HG03039 (cell line): ENCODE measurements around the gene KMT2D.

Source experiments
- ATAC-seq: cut with Tn5 transposase; IDR thresholded peaks from one replicate; pipeline ENCODE4 v1.9.1; 2021; ENCODE audit warnings: mild to moderate bottlenecking, moderate library complexity; ENCODE audit not compliant: unreplicated experiment

Gene KMT2D, protein sequence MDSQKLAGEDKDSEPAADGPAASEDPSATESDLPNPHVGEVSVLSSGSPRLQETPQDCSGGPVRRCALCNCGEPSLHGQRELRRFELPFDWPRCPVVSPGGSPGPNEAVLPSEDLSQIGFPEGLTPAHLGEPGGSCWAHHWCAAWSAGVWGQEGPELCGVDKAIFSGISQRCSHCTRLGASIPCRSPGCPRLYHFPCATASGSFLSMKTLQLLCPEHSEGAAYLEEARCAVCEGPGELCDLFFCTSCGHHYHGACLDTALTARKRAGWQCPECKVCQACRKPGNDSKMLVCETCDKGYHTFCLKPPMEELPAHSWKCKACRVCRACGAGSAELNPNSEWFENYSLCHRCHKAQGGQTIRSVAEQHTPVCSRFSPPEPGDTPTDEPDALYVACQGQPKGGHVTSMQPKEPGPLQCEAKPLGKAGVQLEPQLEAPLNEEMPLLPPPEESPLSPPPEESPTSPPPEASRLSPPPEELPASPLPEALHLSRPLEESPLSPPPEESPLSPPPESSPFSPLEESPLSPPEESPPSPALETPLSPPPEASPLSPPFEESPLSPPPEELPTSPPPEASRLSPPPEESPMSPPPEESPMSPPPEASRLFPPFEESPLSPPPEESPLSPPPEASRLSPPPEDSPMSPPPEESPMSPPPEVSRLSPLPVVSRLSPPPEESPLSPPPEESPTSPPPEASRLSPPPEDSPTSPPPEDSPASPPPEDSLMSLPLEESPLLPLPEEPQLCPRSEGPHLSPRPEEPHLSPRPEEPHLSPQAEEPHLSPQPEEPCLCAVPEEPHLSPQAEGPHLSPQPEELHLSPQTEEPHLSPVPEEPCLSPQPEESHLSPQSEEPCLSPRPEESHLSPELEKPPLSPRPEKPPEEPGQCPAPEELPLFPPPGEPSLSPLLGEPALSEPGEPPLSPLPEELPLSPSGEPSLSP (N-terminal part only)

DNA sequence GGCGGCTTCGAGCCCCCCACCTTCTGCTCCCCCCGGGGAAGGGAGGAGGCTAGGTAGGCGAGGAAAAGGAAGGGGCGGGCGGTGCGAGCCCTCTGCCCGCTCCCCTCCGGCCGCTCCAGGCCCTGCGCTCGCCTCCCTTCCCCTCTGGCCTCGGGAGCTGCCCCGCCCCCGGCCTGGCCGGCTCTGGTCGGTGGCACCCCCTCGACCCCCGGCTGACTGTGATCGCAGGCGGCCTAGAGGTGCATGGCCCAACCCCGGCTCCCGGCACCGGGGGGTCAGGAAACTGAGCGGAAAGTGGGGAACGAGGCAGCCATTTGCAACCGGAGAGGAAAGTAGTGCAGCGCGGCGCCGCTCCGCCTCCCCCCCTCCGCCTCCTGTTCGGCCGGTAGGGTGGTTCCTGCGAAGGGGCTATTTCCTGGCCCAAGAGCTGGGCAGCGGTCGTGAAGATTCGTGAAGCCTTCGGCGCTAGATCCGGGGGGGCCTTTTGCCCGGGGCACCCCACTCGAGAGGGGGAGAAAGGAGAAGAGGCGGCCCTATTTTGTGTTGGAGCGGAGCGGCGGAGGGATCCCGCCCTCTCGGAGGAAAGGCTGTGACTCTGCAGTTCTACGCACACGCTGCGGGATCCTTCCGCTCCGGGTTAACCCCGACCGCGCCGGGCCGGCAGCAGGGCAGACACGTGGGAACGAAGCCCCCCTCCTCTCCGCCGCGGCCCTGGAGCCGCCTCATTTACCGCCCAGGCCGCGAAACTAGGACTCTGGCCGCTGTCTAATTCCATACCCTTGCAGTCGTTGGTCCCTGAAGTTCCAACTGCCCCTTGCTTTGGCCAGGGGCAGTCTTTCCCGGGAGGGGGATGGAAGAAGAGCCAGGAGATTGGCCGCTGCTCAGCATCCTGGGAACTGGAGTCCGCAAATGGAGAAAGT, at the start of gene KMT2D:
KMT2D (minus strand) TSS at position 558 of the 920 bp plus-strand sequence. CDS start 5,470 bp downstream, outside the sequence.
- ATAC-seq, result no peak

DNA sequence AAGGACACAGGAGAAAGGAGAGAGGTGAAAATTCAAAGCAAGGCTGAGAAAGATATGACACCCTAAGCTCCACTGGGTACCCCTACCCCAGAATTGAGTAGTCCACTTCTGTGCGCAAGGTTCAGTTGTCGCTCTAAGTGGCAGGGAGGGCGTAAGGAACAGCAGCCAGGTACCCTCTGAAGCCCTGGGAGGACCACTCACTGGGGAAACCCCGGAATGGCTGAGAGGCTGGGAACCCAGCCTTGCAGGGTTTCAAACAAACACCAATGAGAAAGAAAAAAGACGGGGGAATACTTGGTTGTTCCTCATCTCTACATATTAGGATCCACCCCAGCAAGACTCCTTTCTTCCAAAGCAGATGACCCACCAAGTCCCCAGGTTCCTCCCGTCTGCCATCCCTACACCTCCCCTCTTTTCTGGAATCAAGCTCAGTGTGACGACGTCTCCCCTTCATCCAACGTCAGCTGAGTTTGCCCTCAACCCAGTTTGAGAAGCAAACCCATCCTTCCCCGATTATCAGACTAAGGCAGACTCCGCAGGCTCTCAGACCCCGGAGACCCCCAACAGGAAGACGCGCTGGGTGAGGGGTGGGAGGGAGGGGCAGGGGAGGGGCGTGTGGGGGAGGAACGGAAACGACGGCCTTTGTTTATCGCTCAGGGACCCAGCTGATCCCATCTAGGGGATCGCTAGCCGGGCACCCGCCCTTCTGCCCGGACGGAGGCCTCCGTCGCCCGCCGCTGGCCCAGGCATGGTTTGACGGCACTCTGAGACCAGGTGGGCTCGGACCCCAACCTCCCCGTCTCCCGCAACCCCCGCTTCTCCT, 49.3 kb upstream of the KMT2D start:
- ATAC-seq, result no peak

DNA sequence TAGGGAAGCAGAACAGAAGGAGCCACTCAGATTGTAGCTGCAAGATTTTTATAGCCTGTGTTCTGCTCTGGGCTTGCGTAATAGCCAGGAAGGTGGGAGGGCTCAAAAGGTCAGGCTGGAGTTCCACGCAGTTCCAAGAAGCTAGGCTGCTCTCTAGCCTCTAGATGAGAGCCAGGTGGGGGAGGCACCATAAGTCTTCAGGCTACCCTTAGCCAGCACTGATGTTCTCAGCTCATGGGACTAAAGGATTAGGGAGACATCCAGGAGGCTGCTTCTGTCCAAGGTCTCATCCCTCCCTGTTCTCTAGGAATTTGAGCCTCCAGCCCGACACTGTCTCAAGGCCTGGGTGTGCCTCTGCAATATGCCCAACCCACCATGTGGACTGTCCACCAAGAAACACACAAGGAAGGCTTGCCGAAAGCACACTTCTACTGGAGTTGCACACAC, 48.4 kb upstream of the KMT2D start:
- no peak for ATAC-seq

DNA sequence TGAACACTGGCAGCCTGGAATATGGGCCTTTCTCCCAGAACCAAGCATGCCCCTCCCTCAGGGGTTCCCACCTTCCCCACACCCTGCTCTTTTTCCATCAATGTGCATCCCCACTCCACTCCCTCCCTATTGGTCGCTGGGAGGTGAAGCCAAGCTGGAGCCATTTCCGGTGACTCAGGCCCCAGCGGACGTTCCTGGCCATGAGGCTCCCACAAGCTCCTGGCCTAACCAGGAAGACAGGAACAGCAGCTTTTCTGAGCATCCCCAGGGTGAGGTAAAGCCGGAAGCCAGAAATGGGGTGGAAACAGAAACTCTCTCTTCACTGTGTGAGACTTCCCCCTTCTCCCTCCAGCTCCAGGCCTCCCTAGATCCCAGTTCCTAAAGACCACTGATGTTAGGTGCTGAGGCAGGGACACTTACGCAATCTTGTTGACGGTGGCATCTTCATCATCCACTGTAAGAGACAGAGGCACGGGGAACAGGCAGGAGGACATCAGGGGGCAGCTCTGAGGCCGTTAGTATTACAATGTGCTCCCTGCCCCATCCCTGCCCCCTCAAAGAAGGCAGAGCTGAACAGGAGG, 45.0 kb upstream of the KMT2D start:
- no peak for ATAC-seq

DNA sequence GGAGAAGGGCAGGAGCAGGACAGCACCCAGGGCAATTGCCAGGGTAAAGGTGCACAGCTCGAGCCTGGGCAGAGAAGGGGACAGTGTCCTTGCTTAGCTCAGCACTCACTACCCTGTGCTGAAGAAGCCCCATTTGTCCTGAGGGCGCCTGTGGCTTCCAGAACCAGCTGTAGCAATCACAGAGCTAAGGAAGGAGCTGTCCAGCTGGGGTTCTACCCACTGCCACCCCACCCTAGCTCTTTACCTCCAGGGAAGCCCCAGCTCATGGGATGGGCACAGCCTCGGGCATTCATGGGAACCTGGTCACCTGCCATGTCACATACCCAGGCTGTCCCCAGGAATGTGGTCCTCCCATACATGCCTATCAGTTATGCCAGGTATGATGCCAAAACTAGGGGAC, 44.2 kb upstream of the KMT2D start:
- no peak for ATAC-seq

DNA sequence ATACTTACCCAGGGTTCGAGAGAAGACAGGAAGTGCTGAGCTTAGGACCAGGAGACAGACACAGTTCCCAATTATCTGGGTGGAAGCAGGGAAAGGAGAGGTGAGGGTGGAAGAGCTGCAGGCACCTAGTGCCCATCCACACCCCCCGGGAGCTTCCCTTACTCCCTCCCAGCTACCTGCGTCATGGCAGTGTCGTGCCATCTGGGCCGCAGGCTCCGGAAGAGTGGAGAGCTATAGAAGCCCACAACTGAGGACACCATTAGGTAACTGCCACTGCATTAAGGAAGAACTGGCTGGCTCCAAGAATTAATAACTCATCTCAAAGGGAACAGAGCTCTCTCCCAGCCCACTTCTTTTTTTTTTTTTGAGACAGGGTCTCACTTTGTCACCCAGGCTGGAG, 39.8 kb upstream of the KMT2D start:
- no peak for ATAC-seq

DNA sequence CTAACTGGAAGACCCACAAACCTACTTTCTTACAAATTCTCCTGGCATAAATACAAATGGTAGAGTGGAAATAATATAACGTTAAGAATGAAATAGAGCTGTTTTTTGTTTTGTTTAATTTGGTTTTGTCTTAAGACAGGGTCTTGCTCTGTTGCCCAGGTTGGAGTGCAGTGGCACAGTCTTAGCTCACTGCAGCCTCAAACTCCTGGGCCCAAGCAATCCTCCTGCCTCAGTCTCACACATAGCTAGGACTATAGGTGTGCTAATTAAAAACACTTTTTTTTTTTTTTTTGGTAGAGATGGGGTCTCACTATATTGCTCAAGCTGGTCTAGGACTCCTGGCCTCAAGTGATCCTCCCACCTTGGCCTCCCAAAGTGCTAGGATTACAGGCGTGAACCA, 38.1 kb upstream of the KMT2D start:
- ATAC-seq, result no peak

DNA sequence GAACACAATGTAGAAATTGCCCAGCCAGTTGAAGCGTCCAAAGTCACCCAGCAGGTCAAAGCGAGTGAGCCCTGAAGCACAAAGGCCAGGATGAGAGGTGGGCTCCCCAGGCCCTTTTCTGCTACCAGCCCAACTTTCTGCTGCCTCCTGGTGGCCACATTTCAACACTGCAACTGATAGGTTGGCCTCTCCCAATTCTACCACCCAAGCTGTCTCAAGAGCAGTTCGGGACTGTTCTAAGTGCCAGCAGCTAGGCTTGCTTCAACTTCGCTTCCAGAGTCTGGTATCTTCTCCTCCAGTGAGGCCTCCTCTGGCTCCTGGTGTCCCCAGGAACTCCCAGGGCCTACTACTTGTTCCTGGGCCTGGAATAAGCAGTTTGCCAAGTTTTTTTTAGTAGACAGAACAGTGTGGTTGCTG, 37.4 kb upstream of the KMT2D start:
- ATAC-seq, result no peak

DNA sequence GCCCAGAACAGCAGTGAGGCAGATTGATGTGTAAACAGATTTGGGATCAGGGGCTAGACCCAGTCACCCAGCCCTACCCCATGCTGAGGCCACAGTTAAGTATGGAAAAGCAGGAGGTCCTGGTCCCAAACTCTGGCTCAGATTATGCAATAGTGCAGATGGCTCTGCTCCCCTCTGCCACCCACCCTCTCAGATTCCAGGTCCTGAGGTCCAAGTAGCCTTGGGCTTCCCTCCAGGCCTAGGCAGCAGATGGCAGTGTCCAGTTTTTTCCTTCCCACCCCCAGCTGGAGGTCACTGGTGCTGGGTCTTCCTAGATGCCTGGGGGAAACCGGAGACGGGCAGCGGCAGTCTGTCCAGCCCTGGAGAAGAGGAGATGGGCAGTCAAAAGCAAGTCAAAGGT, 36.8 kb upstream of the KMT2D start:
- ATAC-seq, result no peak

DNA sequence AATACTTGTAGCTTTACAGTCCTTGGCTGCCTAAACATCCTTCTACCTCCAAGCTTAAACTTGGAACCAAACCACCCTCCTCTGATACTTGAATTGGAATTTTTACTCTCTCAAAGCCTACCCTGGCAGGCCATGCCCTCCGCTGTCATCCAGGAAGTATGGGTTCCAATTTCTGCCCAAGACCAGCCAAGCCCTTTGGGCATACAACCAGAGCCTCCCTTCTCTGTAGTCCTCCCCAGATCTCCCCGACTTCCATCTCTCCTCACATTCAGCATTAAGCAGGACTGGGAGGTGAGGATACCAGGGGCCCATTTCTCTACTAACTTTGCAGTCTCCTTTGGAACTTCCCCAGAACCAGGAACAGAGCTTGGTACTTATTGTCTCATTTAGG, 34.4 kb upstream of the KMT2D start:
- no peak for ATAC-seq

DNA sequence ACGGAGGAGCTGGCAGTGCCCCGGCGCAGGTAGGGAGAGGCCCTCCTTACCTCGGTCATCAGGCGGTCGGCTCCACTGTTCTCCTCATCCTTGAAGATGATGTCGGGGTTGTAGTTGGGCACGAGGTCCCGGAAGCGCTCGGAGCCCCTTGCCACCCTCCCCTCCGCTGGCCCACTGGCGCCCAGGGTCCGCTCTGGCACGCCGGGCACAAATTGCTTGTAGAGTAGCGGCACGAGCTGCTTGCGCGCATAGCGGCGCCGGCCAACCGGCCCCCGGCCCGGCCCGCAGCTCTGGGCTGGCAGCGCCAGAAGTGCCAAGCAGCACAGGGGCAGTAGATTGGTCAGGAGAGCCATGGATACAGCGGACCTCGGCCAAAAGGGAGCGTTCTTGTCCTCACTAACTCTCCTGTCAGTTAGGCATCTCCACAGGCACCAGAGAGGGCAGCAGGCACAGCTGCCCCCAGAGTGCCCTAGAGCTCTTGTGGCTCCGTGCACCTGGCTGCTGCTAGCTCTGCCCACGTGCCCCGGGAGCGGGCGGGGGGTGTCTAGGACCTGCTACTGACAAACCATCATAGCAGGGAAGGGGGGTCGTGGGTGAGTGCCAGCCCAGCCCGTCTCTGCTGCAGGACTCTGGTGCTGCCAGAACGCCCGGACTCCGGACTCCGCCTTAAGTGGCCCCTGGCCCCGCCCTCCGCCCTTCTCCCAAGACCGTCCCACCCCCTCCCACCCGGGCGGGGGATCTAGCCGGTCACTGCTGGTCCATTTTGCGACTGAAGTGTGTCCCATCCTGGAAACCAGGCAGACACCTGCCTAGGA, 33.8 kb upstream of the KMT2D start, which contains the start of gene DHH:
DHH (minus strand) TSS at position 642 of the 815 bp plus-strand sequence; CDS start at position 353, 289 bp downstream.
- ATAC-seq, result no peak

DNA sequence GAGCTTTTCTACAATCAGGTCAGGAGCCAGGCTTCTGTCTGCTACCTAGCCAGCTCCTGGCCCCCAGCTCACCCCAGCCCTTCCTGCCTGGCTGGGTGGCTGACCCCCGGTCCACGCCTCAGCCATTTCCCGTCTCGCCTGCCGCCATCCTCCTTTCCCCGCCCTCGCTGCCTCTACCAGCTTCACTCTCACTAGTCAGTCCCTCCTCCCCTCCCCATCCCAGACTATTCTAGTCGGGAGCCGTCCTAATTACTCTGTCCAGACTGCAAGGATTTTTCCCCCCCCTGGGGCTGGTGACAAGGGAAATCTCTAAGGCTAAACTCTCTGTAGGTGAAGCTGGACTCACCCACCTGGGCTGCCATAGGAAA, 33.2 kb upstream of the KMT2D start:
- ATAC-seq, result no peak

DNA sequence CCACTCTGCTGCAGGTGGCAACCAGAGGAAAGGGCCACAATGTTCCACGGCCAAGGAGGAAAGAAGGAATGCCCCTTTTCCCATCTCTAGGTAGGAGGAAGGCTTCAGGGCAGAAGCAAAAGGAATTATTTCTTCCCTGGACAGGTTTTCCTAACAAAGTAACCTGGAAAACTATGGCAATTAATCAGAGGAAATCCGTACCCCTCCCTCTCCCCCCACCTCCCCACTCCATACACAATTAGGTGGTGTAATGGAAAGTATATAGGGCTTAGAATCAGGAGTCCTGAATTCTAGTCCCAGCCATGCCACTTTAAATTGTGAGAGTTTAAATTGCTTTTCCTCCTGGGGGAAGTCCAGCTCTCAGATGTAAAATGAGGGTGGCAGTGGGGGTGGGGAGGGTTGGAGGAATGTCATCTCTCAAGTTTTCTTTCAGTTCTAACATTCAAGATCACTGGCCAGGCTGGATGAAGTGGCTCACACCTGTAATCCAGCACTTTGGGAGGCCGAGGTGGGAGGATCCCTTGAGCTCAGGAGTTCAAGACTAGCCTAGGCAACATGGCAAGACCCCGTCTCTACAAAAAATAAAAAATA, 32.3 kb upstream of the KMT2D start:
- ATAC-seq, result no peak

DNA sequence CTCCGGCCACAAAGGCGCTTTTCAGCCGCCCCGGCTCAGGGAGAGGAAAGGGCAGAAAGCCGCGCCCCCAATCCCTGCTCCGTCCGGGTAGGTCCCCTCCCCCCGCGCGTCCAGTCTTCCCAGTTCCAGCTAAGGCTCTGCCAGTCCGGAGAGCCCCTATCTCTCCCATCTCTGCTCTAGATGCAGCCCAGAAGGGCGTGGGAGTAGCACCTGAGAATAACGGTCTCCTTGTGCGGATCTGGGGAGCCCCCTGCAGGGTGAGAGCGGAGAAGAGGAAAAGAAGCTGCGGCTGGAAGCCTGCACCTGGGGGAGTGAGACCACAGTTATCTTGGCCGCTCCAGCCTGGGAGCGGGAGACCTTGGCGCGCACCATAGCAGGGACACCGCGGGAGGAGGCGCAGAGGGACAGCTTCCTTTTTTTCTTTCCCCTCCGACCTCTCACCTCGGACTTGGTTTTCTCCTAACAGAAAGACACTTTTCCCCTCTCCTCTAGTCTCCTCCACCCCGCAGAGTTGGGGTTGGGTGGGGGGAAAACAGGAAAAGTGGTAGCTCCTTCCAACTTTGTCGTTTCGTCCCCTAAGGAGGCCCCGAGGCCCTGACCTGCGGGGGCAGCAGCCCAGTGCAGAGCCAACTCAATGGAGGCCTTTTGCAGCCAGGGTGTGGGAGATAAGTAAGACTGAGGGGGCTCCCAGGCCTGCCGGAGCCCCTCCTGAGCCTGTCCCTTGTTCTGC, 31.7 kb upstream of the KMT2D start:
- ATAC-seq, result no peak

DNA sequence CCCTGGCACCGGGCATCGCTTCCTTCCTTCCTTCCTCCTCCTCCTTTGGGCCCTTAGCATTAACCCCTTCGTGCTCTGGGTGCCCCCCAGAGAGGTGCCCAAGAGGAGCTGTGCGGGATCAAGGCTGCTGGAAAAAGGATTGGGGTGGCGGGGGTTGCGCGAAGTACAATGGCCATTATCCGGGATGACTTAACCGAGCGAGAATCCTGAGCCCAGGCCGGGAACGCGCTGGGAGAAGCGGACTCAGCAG, 31.2 kb upstream of the KMT2D start:
- no peak for ATAC-seq

DNA sequence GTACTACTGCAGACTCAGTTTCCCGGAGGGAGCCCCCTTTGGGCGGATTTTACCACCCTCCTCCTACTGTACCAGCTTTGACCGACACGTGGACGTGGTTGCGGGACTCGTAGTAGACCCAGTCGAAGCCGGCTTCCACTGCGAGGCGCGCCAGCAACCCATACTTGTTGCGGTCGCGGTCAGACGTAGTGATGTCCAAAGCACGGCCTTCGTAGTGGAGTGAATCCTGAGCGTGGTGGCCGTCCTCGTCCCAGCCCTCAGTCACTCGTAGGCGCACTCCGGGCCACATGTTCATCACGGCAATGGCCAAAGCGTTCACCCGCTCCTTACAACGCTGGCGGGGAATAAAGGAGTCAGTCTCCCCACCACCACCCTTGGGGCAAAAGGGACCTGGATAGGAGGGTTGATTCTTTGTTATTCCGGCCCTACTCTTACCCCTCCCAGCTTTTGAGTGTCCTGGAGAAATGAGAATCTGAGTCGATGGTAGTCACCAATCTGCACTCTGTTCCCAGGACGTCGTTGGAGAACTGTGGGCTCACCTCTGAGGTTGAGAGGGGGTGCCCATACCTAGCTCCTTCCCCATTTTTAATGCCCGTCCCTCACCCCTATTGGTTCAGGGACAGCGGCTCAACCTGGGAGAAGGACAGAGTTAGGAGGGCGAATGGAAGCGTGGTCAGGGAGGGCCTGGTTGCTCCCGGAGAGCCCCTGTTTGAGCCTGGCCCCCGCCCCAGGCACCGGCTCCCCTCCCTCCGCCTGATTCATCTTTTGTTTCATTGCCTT, 30.7 kb upstream of the KMT2D start:
- no peak for ATAC-seq
